OCI-LY1 (cell line): ENCODE results near the gene AAGAB.
A peak's percentile ranks its signal among the peaks of the same experiment; 100 is the strongest.

Source experiments
- H2AFZ ChIP-seq: fragments of 200-600 bp; sonication (generic), shearing (Covaris generic); 2 replicates; pipeline ENCODE4 v1.6.0; 2014; ENCODE audit warnings: antibody characterized with exemption, mild to moderate bottlenecking, low read length
- H3F3A ChIP-seq: fragments of 200-600 bp; sonication (generic), shearing (Covaris generic); 2 replicates; pipeline ENCODE4 v1.6.0; 2014; ENCODE audit warnings: mild to moderate bottlenecking, antibody characterized with exemption, low read length, moderate library complexity; ENCODE audit not compliant: insufficient read depth
- H3K27ac ChIP-seq: fragments of 200-600 bp; sonication (generic); 2 replicates; pipeline ENCODE4 v1.5.1; 2014; ENCODE audit warnings: low read length, mixed run types, mild to moderate bottlenecking, low read depth; ENCODE audit not compliant: poor library complexity, severe bottlenecking
- H3K27me3 ChIP-seq: fragments of 200-600 bp; sonication (generic); 2 replicates; pipeline ENCODE4 v1.6.0; 2014; ENCODE audit warnings: antibody characterized with exemption, mild to moderate bottlenecking, low read length, moderate library complexity; ENCODE audit not compliant: insufficient read depth
- H3K36me3 ChIP-seq: fragments of 200-600 bp; sonication (generic); 2 replicates; pipeline ENCODE4 v1.6.1; 2014; ENCODE audit warnings: mild to moderate bottlenecking, antibody characterized with exemption, low read length, moderate library complexity, mixed read lengths; ENCODE audit not compliant: insufficient read depth
- H3K4me1 ChIP-seq: fragments of 200-600 bp; sonication (generic); 2 replicates; pipeline ENCODE4 v1.5.1; 2014; ENCODE audit warnings: mild to moderate bottlenecking, low read length, moderate library complexity; ENCODE audit not compliant: insufficient read depth, severe bottlenecking
- H3K4me2 ChIP-seq: fragments of 200-600 bp; sonication (generic), shearing (Covaris generic); 2 replicates; pipeline ENCODE4 v1.6.1; 2014; ENCODE audit warnings: low read length
- H3K4me3 ChIP-seq: fragments of 200-600 bp; sonication (generic); 2 replicates; pipeline ENCODE4 v1.5.1; 2014; ENCODE audit warnings: low read length, low read depth, mild to moderate bottlenecking, mixed read lengths; ENCODE audit not compliant: poor library complexity, severe bottlenecking
- H3K79me2 ChIP-seq: fragments of 200-600 bp; shearing (Covaris generic); 2 replicates; pipeline ENCODE4 v1.6.1; 2016; ENCODE audit warnings: mixed run types, low read length, mixed read lengths; ENCODE audit not compliant: insufficient read depth
- H3K9ac ChIP-seq: fragments of 200-600 bp; sonication (generic), shearing (Covaris generic); 2 replicates; pipeline ENCODE4 v1.6.1; 2014; ENCODE audit warnings: mild to moderate bottlenecking, low read length, mixed read lengths
- H3K9me2 ChIP-seq: fragments of 200-600 bp; sonication (generic), shearing (Covaris generic); 2 replicates; pipeline ENCODE4 v1.6.1; 2014; ENCODE audit warnings: low read depth, mild to moderate bottlenecking, low read length, mixed read lengths
- H3K9me3 ChIP-seq: fragments of 200-600 bp; shearing (Covaris generic); 2 replicates; pipeline ENCODE4 v1.6.1; 2014; ENCODE audit warnings: low read length, mixed read lengths
- H4K20me1 ChIP-seq: fragments of 200-600 bp; sonication (generic), shearing (Covaris generic); 2 replicates; pipeline ENCODE4 v1.6.0; 2016; ENCODE audit warnings: mild to moderate bottlenecking, low read length; ENCODE audit not compliant: insufficient read depth
- CTCF ChIP-seq: fragments of 200-600 bp; sonication (generic), shearing (Covaris generic); IDR thresholded peaks from 2 replicates; pipeline ENCODE4 v1.5.1; 2017; ENCODE audit warnings: mild to moderate bottlenecking, antibody characterized with exemption, low read length, moderate library complexity, mixed read lengths
- EZH2 ChIP-seq: fragments of 200-600 bp; sonication (generic), shearing (Covaris generic); IDR thresholded peaks from 2 replicates; pipeline ENCODE4 v1.8.0; 2017; ENCODE audit warnings: borderline replicate concordance, mixed run types, mild to moderate bottlenecking, antibody characterized with exemption, low read length, moderate library complexity, mixed read lengths

AAGAB gene

GRCh38 chr15:67244971-67245478 lies 9.4 kb downstream of the AAGAB start:
- no peak overlapping the region for H3K9ac ChIP-seq
- H4K20me1 ChIP-seq: no peaks in the 10 kb centered on the region
- peaks cover 42% of the 10 kb centered on the region for H3K36me3 ChIP-seq
- no peaks in the 10 kb centered on the region for H3F3A ChIP-seq
- H2AFZ ChIP-seq: no peak overlapping the region
- no peak overlapping the region for H3K4me3 ChIP-seq
- H3K27me3 ChIP-seq: no peaks in the 10 kb centered on the region
- no peak overlapping the region for H3K4me2 ChIP-seq
- TF ChIP-seq CTCF: no peak
- TF ChIP-seq EZH2: no peak
- peaks cover 12% of the 10 kb centered on the region for H3K9me3 ChIP-seq
- H3K27ac ChIP-seq: no peak overlapping the region
- no peaks in the 10 kb centered on the region for H3K9me2 ChIP-seq
- H3K79me2 ChIP-seq: peaks cover 62% of the 10 kb centered on the region
- peaks cover 28% of the 10 kb centered on the region for H3K4me1 ChIP-seq

GRCh38 chr15:67242708-67243111 lies 11.8 kb downstream of the AAGAB start:
- TF ChIP-seq EZH2 (no peak), CTCF (no peak)
- Histone ChIP-seq H4K20me1 (no peaks in the 10 kb centered on the region; the same call in 1 of the 2 replicates), H3K27me3 (no peaks in the 10 kb centered on the region), H3K9me2 (no peaks in the 10 kb centered on the region), H3K4me3 (no peak overlapping the region), H3K9me3 (peaks cover 10% of the 10 kb centered on the region; the same call in 1 of the 2 replicates), H3K36me3 (peaks cover 30% of the 10 kb centered on the region), H3K79me2 (peaks cover 59% of the 10 kb centered on the region), H3K4me2 (no peak overlapping the region), H3K9ac (no peak overlapping the region), H3K27ac (no peak overlapping the region), H3F3A (no peaks in the 10 kb centered on the region), H3K4me1 (peaks cover 33% of the 10 kb centered on the region), H2AFZ (no peak overlapping the region)

DNA sequence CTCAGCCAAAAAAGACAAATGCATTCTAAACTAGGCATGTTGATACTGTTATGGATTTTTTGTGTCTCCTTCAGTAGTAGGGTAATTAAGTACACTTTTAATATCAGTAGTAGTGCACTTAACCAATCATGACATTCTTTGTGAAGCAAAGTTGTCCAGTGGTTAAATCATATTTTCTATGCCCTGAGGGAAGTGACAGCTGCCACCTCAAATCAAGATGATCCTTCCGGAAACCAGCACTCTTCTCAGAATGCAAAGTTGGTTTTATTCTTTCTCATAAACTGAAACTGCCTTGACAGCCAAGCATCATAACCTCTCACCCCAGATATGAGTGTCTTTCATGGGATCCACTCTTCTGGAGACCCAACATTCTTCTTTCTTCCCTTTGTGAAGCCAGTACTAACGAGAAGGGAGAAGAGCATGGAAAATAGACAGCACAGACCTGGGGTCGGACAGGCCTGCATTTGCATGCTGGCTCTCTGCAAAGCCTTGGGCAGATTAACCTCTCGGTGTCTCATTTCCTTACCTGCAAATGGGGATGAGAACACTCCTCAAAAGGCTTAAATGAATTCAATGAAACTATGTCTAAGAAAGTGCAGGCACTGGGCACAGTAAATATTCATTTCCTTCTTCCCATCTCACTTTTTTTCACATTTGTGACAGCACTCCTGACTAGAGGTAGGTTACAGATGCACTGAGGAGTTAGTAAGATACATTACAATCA lies 13.2 kb downstream of the AAGAB start:
- no peaks in the 10 kb centered on the region for H3F3A ChIP-seq
- peak overlapping the region; percentile 33 for H3K4me3 ChIP-seq
- no peaks in the 10 kb centered on the region; the same call in 1 of the 2 replicates for H4K20me1 ChIP-seq
- peaks cover 33% of the 10 kb centered on the region for H3K4me1 ChIP-seq
- no peak overlapping the region for H3K9ac ChIP-seq
- H3K27ac ChIP-seq: peak overlapping the region; percentile 44
- 0 out of 2 replicates have a peak, but pooled peaks cover 4% of the 10 kb centered on the region for H3K9me3 ChIP-seq
- TF ChIP-seq CTCF: no peak
- TF ChIP-seq EZH2: no peak
- H3K36me3 ChIP-seq: peaks cover 17% of the 10 kb centered on the region
- peak overlapping the region; percentile 64 for H3K4me2 ChIP-seq
- H2AFZ ChIP-seq: no peak overlapping the region
- H3K79me2 ChIP-seq: peaks cover 58% of the 10 kb centered on the region
- H3K27me3 ChIP-seq: no peaks in the 10 kb centered on the region
- H3K9me2 ChIP-seq: no peaks in the 10 kb centered on the region
